Measurements from ENCODE around the gene UGT1A4. TPM values are rescaled to one million over a fixed set of nuclear protein-coding genes. Genes with fewer than 3 reads are reported as not detected.

Gene UGT1A4
- total and polyA plus RNA-seq, 10 of the 15 experiments (the other 5 are each of a cell fraction or from before 2014, with no cell fraction given), result not detected

DNA sequence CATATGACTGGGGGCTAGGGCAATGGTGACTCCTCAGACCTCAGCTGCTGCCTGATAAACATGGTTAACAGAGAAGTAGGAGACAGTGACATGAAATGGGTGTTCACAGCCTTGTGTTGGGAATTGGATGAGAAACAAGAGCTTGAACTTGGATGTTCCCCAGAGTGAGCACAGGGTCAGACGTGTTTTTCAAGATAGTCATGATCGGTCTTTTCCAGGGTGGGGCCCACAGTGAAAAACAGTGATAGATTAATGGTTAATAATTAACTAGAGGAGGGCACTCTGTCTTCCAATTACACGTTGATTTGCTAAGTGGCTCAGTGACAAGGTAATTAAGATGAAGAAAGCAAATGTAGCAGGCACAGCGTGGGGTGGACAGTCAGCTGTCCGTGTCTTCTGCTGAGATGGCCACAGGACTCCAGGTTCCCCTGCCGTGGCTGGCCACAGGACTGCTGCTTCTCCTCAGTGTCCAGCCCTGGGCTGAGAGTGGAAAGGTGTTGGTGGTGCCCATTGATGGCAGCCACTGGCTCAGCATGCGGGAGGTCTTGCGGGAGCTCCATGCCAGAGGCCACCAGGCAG lies 10.3 kb downstream of the UGT1A4 start, which contains the start of gene UGT1A3:
TSS of gene UGT1A3 (plus strand) at position 320 of the 579 bp plus-strand sequence. CDS start at position 405, 85 bp downstream.
- H3K36me3 ChIP-seq (ENCODE audit: control insufficient read depth in 2 of 2, insufficient read depth in 2 of 2, low read length in 1 of 2), result no peaks in the 10 kb centered on the region
- FAIRE-seq, result no peak
- no peaks in the 10 kb centered on the region for H4K20me1 ChIP-seq (ENCODE audit: control insufficient read depth, insufficient read depth)
- in situ Hi-C loops (cut with MboI), result no loop called here
- SMC1A ChIA-PET (ENCODE audit: uncharacterized antibody, unreplicated experiment), result no interaction called here
- 26% methylated on average over 8 of the region's 8 CpGs for WGBS (ENCODE audit: insufficient coverage, insufficient replicate concordance, low lambda C conversion rate, missing lambda C conversion rate)
- intact Hi-C loops (cut with micrococcal nuclease; ENCODE audit: unreplicated experiment), result no loop called here
- POLR2A ChIA-PET, result no interaction called here
- H3K9me3 ChIP-seq (replicated peaks; ENCODE audit: control insufficient read depth, insufficient read depth, low read length), result no peaks in the 10 kb centered on the region
- H3K4me2 ChIP-seq (ENCODE audit: control insufficient read depth, insufficient read depth), result no peak within 1 kb of the TSS
- H3K4me3 ChIP-seq, result no peak within 1 kb of the TSS
- DNase-seq (ENCODE audit: low read depth, low spot score), result no peak
- CTCF ChIA-PET, result no interaction called here
- no peak within 1 kb of the TSS for H2AFZ ChIP-seq (ENCODE audit: control insufficient read depth, low read depth, low read length)
- no peaks in the 10 kb centered on the region for H3K4me1 ChIP-seq (ENCODE audit: control insufficient read depth, insufficient read depth, low read length)
- H3K27ac ChIP-seq (ENCODE audit: control insufficient read depth, insufficient read depth), result no peak within 1 kb of the TSS
- no peaks in the 10 kb centered on the region for H3K79me2 ChIP-seq (ENCODE audit: control insufficient read depth, insufficient read depth, low read length)
- RAD21 ChIA-PET (ENCODE audit: unreplicated experiment), result no interaction called here
- no peak for ATAC-seq
- H3K27me3 ChIP-seq (replicated peaks in 1 of 2; ENCODE audit: control insufficient read depth in 2 of 2, insufficient read depth in 2 of 2, low read length in 1 of 2), result no peaks in the 10 kb centered on the region
- no TSS peak for BruUV-seq (replicated peaks)
- no peak within 1 kb of the TSS for H3K9ac ChIP-seq (ENCODE audit: control insufficient read depth, insufficient read depth, low read length)
- no peak for TF ChIP-seq GABPA (IDR thresholded peaks at IDR 0.05; ENCODE audit: low read depth)
- no peak for TF ChIP-seq BACH1 (IDR thresholded peaks at IDR 0.05; ENCODE audit: borderline replicate concordance)
- TF ChIP-seq, protein P1, sequence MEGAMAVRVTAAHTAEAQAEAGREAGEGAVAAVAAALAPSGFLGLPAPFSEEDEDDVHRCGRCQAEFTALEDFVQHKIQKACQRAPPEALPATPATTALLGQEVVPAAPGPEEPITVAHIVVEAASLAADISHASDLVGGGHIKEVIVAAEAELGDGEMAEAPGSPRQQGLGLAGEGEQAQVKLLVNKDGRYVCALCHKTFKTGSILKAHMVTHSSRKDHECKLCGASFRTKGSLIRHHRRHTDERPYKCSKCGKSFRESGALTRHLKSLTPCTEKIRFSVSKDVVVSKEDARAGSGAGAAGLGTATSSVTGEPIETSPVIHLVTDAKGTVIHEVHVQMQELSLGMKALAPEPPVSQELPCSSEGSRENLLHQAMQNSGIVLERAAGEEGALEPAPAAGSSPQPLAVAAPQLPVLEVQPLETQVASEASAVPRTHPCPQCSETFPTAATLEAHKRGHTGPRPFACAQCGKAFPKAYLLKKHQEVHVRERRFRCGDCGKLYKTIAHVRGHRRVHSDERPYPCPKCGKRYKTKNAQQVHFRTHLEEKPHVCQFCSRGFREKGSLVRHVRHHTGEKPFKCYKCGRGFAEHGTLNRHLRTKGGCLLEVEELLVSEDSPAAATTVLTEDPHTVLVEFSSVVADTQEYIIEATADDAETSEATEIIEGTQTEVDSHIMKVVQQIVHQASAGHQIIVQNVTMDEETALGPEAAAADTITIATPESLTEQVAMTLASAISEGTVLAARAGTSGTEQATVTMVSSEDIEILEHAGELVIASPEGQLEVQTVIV (IDR thresholded peaks at IDR 0.05; ENCODE audit: borderline replicate concordance, partially characterized antibody), result no peak
- no peak for TF ChIP-seq IRF3 (IDR thresholded peaks at IDR 0.05)
- no peak for TF ChIP-seq KDM1A (IDR thresholded peaks at IDR 0.05; ENCODE audit: borderline replicate concordance)
- no peak for TF ChIP-seq CREM (IDR thresholded peaks at IDR 0.05; ENCODE audit: low read depth)
- TF ChIP-seq PKNOX1 (IDR thresholded peaks at IDR 0.05), result no peak
- TF ChIP-seq SUZ12 (IDR thresholded peaks at IDR 0.05; ENCODE audit: unreplicated experiment), result no peak
- TF ChIP-seq, protein P2, sequence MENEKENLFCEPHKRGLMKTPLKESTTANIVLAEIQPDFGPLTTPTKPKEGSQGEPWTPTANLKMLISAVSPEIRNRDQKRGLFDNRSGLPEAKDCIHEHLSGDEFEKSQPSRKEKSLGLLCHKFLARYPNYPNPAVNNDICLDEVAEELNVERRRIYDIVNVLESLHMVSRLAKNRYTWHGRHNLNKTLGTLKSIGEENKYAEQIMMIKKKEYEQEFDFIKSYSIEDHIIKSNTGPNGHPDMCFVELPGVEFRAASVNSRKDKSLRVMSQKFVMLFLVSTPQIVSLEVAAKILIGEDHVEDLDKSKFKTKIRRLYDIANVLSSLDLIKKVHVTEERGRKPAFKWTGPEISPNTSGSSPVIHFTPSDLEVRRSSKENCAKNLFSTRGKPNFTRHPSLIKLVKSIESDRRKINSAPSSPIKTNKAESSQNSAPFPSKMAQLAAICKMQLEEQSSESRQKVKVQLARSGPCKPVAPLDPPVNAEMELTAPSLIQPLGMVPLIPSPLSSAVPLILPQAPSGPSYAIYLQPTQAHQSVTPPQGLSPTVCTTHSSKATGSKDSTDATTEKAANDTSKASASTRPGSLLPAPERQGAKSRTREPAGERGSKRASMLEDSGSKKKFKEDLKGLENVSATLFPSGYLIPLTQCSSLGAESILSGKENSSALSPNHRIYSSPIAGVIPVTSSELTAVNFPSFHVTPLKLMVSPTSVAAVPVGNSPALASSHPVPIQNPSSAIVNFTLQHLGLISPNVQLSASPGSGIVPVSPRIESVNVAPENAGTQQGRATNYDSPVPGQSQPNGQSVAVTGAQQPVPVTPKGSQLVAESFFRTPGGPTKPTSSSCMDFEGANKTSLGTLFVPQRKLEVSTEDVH (IDR thresholded peaks at IDR 0.05; ENCODE audit: low read depth, partially characterized antibody), result no peak
- TF ChIP-seq POLR2AphosphoS2 (IDR thresholded peaks at IDR 0.05; ENCODE audit: low read depth, low read length), result no peak
- no peak for TF ChIP-seq NFYB (IDR thresholded peaks at IDR 0.05; ENCODE audit: insufficient read depth, low read depth, low read length)
- no peak for TF ChIP-seq ATF2 (IDR thresholded peaks at IDR 0.05; ENCODE audit: low read length)
- no peak for TF ChIP-seq FOXM1 (IDR thresholded peaks at IDR 0.05; ENCODE audit: low read depth, low read length)
- no peak for TF ChIP-seq IKZF2 (IDR thresholded peaks at IDR 0.05)
- no peak for TF ChIP-seq STAT1 (conservative IDR thresholded peaks at IDR 0.05)
- no peak for TF ChIP-seq MAX (IDR thresholded peaks at IDR 0.05; ENCODE audit: low read depth, low read length)

All from GM12878 (cell line).